GM23338 (cell line): ENCODE measurements around the gene VRK1.

Source experiments
- CTCF ChIP-seq, 2 experiments: fragments of 200-600 bp in 1 of 2; sonication (generic) in 1 of 2; conservative IDR thresholded peaks; 2 replicates each; pipeline versions ENCODE4 v1.5.1 to v1.6.1; 2016 to 2017; ENCODE audit warnings: antibody characterized with exemption in 2 of 2, low read depth in 2 of 2, mild to moderate bottlenecking in 2 of 2, moderate library complexity in 1 of 2
- ETS1 ChIP-seq: IDR thresholded peaks from 2 replicates; pipeline ENCODE4 v1.6.1; 2016; ENCODE audit warnings: antibody characterized with exemption
- EZH2 ChIP-seq: fragments of 200-600 bp; sonication (generic); IDR thresholded peaks from one replicate; pipeline ENCODE4 v1.8.0; 2017; ENCODE audit warnings: antibody characterized with exemption, mild to moderate bottlenecking, low read depth; ENCODE audit not compliant: unreplicated experiment
- EZH2phosphoT487 ChIP-seq: fragments of 200-600 bp; sonication (generic); IDR thresholded peaks from one replicate; pipeline ENCODE4 v1.8.1; 2018; ENCODE audit warnings: antibody characterized with exemption; ENCODE audit not compliant: unreplicated experiment
- POLR2AphosphoS5 ChIP-seq: IDR thresholded peaks from 2 replicates; pipeline ENCODE4 v1.6.1; 2016; ENCODE audit warnings: antibody characterized with exemption, low read depth
- REST ChIP-seq: IDR thresholded peaks from one replicate; pipeline ENCODE4 v1.6.1; 2018; ENCODE audit warnings: antibody characterized with exemption; ENCODE audit not compliant: unreplicated experiment

- TF ChIP-seq CTCF (conservative IDR thresholded peaks at IDR 0.05; ENCODE audit: low read depth in 2 of 2) (no peak), POLR2AphosphoS5 (no peak), EZH2 (no peak), REST (no peak), EZH2phosphoT487 (no peak), ETS1 (no peak)
These were observed 14.9 kb downstream of the VRK1 start for GRCh38 chr14:96811985-96812667.
